Thyroid gland (tissue), 4 donors: ENCODE results near the gene DNASE2. TPM values are rescaled to one million over a fixed set of nuclear protein-coding genes. Genes with fewer than 3 reads are reported as not detected.

Experiments
- DNase-seq, 2 donors: peaks; one replicate each; pipeline ENCODE4 v3.0.0-alpha.2; 2019
- H3K27ac ChIP-seq, 3 donors: fragments of 200-600 bp; sonication (generic); 1 replicate in 2 of 3; 2 replicates in 1 of 3; pipeline ENCODE4 v1.5.1; 2016 to 2019; ENCODE audit warnings: mild to moderate bottlenecking in 1 of 3, moderate library complexity in 1 of 3
- H3K27me3 ChIP-seq: fragments of 200-600 bp; sonication (generic); one replicate; pipeline ENCODE4 v1.5.1; 2019
- H3K36me3 ChIP-seq, 2 donors: fragments of 200-600 bp; sonication (generic); one replicate each; pipeline ENCODE4 v1.5.1; 2016 to 2019
- H3K4me1 ChIP-seq, 2 donors: fragments of 200-600 bp; sonication (generic); one replicate each; pipeline ENCODE4 v1.5.1; 2017 to 2019
- H3K4me3 ChIP-seq, 3 donors: fragments of 200-600 bp; sonication (generic); replicated peaks in 1 of 3; 1 replicate in 2 of 3; 2 replicates in 1 of 3; pipeline ENCODE4 v1.5.1; 2016; ENCODE audit warnings: mild to moderate bottlenecking in 1 of 3
- H3K9me3 ChIP-seq: fragments of 200-600 bp; sonication (generic); one replicate; pipeline ENCODE4 v1.5.1; 2017
- POLR2A ChIP-seq, 2 donors: fragments of 450-650 bp; IDR thresholded peaks; one replicate each; pipeline ENCODE4 v1.6.1; 2017; ENCODE audit warnings: antibody characterized with exemption in 2 of 2, mild to moderate bottlenecking in 2 of 2, moderate library complexity in 1 of 2
- WGBS, 2 donors: methylation state at CpG; one replicate each; pipeline ENCODE4 v1.1.5; 2017; 5-methylcytosine and 5-hydroxymethylcytosine counted together
- intact Hi-C: fragments of 100-400 bp; cut with DNase I; formaldehyde crosslinking; loops from one replicate; pipeline ENCODE4 v1.15.1; 2023
- total RNA-seq, 4 donors: library from RNA; depleted of rRNA; stranded (reverse); fragments of >200 nt; gene quantifications; one replicate each; pipeline ENCODE4 v1.2.3, GENCODE V29; 2016
- TF ChIP-seq, protein P1 (sequence below), 6 experiments: fragments of 200-600 bp in 3 of 6; fragments of 450-650 bp in 3 of 6; sonication (generic) in 3 of 6; IDR thresholded peaks; one replicate each; pipeline ENCODE4 v1.5.1; 2016 to 2019; ENCODE audit warnings: antibody characterized with exemption in 6 of 6, mild to moderate bottlenecking in 2 of 6, inconsistent platforms in 1 of 6, moderate library complexity in 1 of 6

Gene DNASE2
- total RNA-seq, 4 donors from 2014 or later = 35.4 to 67.3 (median 59.1) TPM

DNA sequence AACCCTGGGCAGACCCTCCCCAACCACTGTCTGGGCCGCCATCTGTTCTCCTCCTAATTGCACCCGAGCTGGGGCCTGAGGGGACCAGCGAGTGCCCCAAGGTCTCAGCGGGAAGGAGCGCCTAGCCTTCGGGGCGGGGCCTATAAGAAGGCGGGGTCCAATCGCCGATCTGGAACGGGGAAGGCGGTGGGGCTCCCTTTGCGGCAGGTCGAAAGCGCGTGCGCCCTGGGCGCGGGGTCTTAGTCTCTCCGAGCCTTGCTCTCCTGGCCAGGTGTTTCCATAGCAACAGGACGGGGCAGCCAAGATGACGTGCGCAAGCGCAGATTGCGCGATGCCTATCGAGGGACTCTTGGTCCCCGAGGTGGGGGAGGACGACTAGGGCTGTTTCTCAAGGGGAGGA is 40.2 kb downstream of the DNASE2 start:
- peak in 1 of 2 donors; percentile 6 for DNase-seq
- Histone ChIP-seq H3K27ac (no peak overlapping the region), H3K9me3 (no peaks in the 10 kb centered on the region), H3K4me1 (peaks cover 6 to 9% of the 10 kb centered on the region in 2 donors), H3K36me3 (no peaks in the 10 kb centered on the region), H3K4me3 (no peak overlapping the region), H3K27me3 (peaks cover 35% of the 10 kb centered on the region)
- TF ChIP-seq POLR2A (IDR thresholded peaks at IDR 0.05) = no peak
- TF ChIP-seq, protein P1, sequence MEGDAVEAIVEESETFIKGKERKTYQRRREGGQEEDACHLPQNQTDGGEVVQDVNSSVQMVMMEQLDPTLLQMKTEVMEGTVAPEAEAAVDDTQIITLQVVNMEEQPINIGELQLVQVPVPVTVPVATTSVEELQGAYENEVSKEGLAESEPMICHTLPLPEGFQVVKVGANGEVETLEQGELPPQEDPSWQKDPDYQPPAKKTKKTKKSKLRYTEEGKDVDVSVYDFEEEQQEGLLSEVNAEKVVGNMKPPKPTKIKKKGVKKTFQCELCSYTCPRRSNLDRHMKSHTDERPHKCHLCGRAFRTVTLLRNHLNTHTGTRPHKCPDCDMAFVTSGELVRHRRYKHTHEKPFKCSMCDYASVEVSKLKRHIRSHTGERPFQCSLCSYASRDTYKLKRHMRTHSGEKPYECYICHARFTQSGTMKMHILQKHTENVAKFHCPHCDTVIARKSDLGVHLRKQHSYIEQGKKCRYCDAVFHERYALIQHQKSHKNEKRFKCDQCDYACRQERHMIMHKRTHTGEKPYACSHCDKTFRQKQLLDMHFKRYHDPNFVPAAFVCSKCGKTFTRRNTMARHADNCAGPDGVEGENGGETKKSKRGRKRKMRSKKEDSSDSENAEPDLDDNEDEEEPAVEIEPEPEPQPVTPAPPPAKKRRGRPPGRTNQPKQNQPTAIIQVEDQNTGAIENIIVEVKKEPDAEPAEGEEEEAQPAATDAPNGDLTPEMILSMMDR (IDR thresholded peaks at IDR 0.05) = no peak
- WGBS, 2 donors = 1 to 5% methylated on average over 26 to 27 of the region's 29 CpGs
- intact Hi-C loops = loop anchor here (10.0 kb wide), 2 partner anchors 166 to 276 kb away; no protein-coding TSS in a partner anchor

DNA sequence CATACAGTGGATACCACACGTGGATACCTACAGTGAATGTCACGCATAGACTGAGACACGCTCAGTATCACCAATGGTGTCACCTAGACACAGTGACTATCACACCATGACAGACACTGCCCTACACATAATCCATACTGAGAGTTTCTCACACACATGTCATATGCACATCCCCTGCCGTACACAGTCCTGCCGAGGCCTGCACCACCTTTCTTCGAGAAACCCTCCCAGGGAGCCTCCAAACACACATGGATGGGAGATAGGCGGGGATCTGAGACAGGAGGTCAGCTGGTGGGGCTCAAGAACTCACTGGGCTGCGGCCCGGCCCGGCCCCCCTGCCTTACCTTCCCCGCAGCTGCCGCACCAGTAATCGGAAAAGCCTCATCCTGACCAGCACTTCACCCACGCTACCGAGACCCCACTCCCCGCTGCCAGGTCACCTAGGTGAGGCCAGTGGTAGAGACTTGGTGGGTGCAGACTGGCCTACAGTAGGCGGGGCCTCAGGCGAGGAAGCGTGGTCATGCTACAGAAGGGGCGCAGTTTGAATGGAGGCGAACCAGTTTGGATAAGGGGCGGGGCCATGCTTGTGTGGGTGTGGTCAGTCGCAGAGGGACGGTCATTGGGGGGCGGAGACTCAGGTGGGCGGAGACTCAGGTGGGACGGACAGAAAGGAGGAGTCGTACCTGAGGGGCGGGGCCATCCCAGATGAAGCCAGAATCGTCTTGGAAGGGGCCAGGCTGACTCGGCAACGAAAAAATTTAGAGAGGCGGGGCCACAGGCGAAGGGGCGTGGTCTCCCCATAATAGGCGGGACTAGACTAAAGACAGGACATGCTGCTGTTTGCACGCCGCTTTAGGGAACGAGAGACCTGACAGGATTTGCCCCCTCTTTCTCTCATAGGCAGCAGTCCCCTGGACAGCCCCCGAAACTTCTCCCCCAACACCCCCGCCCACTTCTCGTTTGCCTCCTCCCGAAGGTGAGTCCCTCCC is 40.9 kb downstream of the DNASE2 start:
- TF ChIP-seq POLR2A (IDR thresholded peaks at IDR 0.05) = no peak
- TF ChIP-seq, protein P1 (IDR thresholded peaks at IDR 0.05) = no peak
- intact Hi-C loops = loop anchor here (10.0 kb wide), 2 partner anchors 166 to 276 kb away; no protein-coding TSS in a partner anchor

DNA sequence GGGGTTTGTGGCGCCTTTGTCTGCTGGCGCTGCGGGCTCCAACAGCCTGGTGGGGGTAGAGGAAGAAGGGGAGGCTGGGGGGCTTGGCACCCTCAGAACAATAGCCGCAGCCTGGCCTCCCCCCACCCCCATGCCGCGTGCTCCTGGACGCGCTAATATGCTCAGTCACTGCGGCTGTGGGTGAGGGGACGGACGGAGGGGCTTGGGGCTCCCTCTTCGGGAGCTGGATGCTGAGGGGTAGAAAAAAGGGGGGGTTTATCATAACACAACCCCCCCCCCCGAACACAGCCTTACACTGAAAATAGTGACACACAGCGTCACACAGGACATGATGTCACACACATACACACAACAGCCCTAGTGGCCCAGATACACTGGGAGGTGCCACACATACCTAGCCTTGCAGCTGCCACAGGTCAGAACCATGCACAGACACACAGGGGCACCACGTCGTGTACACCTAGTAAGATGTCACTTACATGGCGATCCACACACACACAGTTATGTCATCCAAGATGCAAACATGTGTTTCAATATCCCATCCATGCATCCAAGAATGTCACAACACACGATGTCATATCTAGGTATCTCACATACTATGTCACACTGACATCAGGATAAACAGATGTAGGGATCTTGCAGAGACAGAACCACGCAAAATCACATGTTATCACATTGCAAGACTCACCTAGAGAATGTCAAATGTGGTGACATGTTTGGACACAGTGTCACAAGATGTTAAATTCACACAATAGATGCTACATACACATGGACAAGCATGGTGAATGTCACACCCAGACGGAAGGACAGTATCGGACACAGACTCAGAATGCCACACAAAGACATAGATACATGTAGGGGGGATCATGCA is 42.1 kb downstream of the DNASE2 start:
- Histone ChIP-seq H3K27ac (no peak overlapping the region), H3K4me3 (no peak overlapping the region), H3K9me3 (no peaks in the 10 kb centered on the region), H3K4me1 (peaks cover 7 to 10% of the 10 kb centered on the region in 2 donors), H3K27me3 (peaks cover 53% of the 10 kb centered on the region), H3K36me3 (no peaks in the 10 kb centered on the region)
- 35 to 40% methylated on average over 11 to 13 of the region's 21 CpGs for WGBS, 2 donors
- intact Hi-C loops = loop anchor here (5.0 kb wide), 1 partner anchor 67 kb away; no protein-coding TSS in a partner anchor
- TF ChIP-seq POLR2A (IDR thresholded peaks at IDR 0.05) = no peak
- TF ChIP-seq, protein P1 (IDR thresholded peaks at IDR 0.05) = no peak
- no peak for DNase-seq

More for the DNA sequence above, 40.9 kb downstream of the DNASE2 start:
- Histone ChIP-seq H3K36me3 (no peaks in the 10 kb centered on the region), H3K27ac (no peak overlapping the region), H3K4me3 (no peak overlapping the region), H3K9me3 (no peaks in the 10 kb centered on the region), H3K4me1 (peaks cover 6 to 9% of the 10 kb centered on the region in 2 donors), H3K27me3 (peaks cover 40% of the 10 kb centered on the region)
- 22 to 27% methylated on average over 41 to 43 of the region's 43 CpGs for WGBS, 2 donors
- peak; percentile 28 to 39 for DNase-seq

DNA sequence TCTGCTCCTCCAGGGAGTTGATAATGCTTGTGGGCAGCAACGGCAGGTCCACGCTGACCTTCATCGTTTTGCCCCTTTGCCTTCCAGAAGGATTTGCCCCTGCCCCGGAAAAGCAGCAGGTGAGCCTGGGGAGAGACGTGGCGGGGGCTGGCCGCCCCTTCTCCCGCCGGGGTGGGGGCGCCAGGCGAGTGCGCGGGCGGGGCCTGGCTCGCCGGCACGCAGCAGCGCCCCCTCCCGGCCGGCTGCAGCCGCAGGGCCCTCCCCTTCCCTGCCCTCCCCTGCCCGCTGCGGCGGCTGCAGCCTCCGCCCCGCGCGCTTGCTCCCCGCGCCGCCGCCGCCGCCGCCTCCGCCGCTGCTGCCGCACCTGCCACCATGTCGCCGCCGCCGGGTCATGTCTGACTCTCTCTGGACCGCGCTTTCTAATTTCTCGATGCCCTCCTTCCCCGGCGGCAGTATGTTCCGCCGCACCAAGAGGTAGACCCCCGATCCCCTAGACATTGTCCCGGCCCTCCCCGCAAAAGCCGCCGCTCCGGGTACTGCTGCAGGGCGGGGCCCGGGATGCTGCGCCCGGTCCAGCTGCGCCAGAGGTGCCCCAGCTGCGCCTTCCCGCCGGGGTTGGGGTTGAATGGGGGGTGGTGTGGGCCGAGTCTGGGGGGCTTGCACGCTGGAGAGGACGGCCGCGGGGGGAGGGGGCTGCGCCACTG is 42.9 kb downstream of the DNASE2 start, which contains the start of gene MAST1:
Gene MAST1, plus strand, starts transcription at position 334 of the 704 bp plus-strand sequence. Its CDS starts 58 bp downstream, at position 392.
- Histone ChIP-seq H3K4me1 (peaks cover 10 to 18% of the 10 kb centered on the region in 2 donors), H3K4me3 (no peak within 1 kb of the TSS)
- 1 to 3% methylated on average over 26 to 27 of the region's 69 CpGs for WGBS, 2 donors

More for the DNA sequence above, 42.9 kb downstream of the DNASE2 start, which contains the start of gene MAST1:
- no peaks in the 10 kb centered on the region for H3K36me3 ChIP-seq
- peaks cover 60% of the 10 kb centered on the region for H3K27me3 ChIP-seq
- no peak within 1 kb of the TSS for H3K27ac ChIP-seq
- H3K9me3 ChIP-seq = no peaks in the 10 kb centered on the region
- intact Hi-C loops = loop anchor here (5.0 kb wide), 1 partner anchor 66 kb away; no protein-coding TSS in a partner anchor
- TF ChIP-seq, protein P1 (IDR thresholded peaks at IDR 0.05) = peak in 3 of 6 experiments; percentile 36 to 70 (median 41)
- TF ChIP-seq POLR2A (IDR thresholded peaks at IDR 0.05) = no peak
- DNase-seq = peak; percentile 15 to 26
